ENCODE data around the gene ODAD3.

DNA sequence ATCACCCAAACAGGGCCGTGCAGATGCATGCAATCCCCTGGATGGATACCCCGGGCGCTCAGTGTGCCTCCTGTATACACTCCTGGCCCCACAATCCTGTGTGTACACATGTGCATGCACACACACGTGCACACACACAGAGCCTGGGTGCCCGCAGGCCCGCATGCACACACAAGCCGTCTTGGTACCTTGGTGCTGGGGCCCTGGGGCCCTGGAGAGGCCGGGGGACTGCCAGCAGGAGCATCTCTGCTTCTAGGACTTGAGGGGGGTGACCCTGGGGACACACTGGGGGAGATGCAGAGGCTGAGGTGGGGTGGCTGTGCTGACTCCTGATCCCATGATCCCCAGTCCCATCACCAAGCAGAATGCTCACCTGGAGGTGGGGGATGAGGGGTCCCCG is 35.3 kb downstream of the ODAD3 start:
- no peak for TF ChIP-seq EZH2 (IDR thresholded peaks at IDR 0.05; ENCODE audit: borderline replicate concordance, insufficient read depth, low read depth, low read length, poor library complexity, severe bottlenecking)
- TF ChIP-seq, protein P1, sequence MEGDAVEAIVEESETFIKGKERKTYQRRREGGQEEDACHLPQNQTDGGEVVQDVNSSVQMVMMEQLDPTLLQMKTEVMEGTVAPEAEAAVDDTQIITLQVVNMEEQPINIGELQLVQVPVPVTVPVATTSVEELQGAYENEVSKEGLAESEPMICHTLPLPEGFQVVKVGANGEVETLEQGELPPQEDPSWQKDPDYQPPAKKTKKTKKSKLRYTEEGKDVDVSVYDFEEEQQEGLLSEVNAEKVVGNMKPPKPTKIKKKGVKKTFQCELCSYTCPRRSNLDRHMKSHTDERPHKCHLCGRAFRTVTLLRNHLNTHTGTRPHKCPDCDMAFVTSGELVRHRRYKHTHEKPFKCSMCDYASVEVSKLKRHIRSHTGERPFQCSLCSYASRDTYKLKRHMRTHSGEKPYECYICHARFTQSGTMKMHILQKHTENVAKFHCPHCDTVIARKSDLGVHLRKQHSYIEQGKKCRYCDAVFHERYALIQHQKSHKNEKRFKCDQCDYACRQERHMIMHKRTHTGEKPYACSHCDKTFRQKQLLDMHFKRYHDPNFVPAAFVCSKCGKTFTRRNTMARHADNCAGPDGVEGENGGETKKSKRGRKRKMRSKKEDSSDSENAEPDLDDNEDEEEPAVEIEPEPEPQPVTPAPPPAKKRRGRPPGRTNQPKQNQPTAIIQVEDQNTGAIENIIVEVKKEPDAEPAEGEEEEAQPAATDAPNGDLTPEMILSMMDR (IDR thresholded peaks at IDR 0.05), result no peak
